BJ (cell line): ENCODE results near the gene TARBP1. TPM values are rescaled to one million over a fixed set of nuclear protein-coding genes. Genes with fewer than 3 reads are reported as not detected.
"Not testable (repeated sequence)": the region's sequence is repeated elsewhere in the genome, so short reads cannot be mapped to it uniquely, and the experiment has no call there.

ENCODE experiments used
- CTCF ChIA-PET: fragments of 350-600 bp; formaldehyde crosslinking; extraction: SDS; loops from one replicate; lab custom pipeline; 2021; ENCODE audit warnings: antibody characterized with exemption, inconsistent platforms; lab: Yijun Ruan, JAX
- POLR2A ChIA-PET: fragments of 300-600 bp; sonication (Branson Sonifier 250); formaldehyde crosslinking; extraction: SDS; loops from one replicate; lab custom pipeline; 2021; ENCODE audit warnings: antibody characterized with exemption; lab: Charles Lee
- DNase-seq: peaks from one replicate; pipeline ENCODE4 v3.0.0-alpha.2; 2011; ENCODE audit warnings: low read depth
- H3K27me3 ChIP-seq: 2 replicates; pipeline ENCODE4 v1.6.0; 2011; ENCODE audit warnings: low read length; ENCODE audit not compliant: control insufficient read depth, insufficient read depth
- H3K36me3 ChIP-seq: 2 replicates; pipeline ENCODE4 v1.5.1; 2011; ENCODE audit warnings: low read length; ENCODE audit not compliant: control insufficient read depth, insufficient read depth
- H3K4me3 ChIP-seq: 2 replicates; pipeline ENCODE4 v1.5.1; 2011; ENCODE audit warnings: low read depth, mild to moderate bottlenecking, control low read depth, low read length
- polyA plus RNA-seq: library from polyadenylated mRNA; depleted of rRNA; stranded (reverse); fragments of >200 nt; gene quantifications from 2 replicates; pipeline ENCODE4 v1.2.3, GENCODE V29; 2011
- TF ChIP-seq, protein P1 (sequence below): IDR thresholded peaks from 2 replicates; pipeline ENCODE4 v1.5.1; 2011; ENCODE audit warnings: low read depth, mild to moderate bottlenecking, control low read depth, inconsistent platforms, low read length, moderate library complexity; ENCODE audit not compliant: insufficient read depth

Gene TARBP1
- polyA plus RNA-seq, 1 experiment = 7.4 TPM

DNA sequence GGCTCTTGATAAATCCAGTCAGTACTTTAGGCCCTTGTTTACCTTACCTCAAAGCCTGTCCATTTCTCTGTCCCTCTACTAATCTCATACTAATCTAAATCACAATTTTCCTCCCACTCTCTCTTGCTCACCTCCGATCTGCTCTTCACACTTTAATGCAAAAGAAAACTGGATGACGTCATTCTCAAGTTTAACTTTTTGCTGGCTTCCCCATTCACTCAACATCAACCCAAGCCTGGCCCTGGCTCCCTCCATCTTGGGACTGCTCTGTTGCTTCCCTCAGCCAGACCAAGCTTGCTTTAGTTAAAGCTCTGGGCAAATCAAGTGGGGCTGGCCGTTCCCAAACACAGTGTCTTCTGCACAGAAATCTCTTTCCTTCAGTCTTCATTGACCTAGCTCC is 76.0 kb downstream of the TARBP1 start:
- peaks cover 1% of the 10 kb centered on the region for H3K36me3 ChIP-seq
- no peaks in the 10 kb centered on the region for H3K27me3 ChIP-seq
- TF ChIP-seq, protein P1, sequence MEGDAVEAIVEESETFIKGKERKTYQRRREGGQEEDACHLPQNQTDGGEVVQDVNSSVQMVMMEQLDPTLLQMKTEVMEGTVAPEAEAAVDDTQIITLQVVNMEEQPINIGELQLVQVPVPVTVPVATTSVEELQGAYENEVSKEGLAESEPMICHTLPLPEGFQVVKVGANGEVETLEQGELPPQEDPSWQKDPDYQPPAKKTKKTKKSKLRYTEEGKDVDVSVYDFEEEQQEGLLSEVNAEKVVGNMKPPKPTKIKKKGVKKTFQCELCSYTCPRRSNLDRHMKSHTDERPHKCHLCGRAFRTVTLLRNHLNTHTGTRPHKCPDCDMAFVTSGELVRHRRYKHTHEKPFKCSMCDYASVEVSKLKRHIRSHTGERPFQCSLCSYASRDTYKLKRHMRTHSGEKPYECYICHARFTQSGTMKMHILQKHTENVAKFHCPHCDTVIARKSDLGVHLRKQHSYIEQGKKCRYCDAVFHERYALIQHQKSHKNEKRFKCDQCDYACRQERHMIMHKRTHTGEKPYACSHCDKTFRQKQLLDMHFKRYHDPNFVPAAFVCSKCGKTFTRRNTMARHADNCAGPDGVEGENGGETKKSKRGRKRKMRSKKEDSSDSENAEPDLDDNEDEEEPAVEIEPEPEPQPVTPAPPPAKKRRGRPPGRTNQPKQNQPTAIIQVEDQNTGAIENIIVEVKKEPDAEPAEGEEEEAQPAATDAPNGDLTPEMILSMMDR = no peak
- ChIA-PET POLR2A (no interaction called here), CTCF (no interaction called here)
- no peak overlapping the region for H3K4me3 ChIP-seq
- DNase-seq = no peak

DNA sequence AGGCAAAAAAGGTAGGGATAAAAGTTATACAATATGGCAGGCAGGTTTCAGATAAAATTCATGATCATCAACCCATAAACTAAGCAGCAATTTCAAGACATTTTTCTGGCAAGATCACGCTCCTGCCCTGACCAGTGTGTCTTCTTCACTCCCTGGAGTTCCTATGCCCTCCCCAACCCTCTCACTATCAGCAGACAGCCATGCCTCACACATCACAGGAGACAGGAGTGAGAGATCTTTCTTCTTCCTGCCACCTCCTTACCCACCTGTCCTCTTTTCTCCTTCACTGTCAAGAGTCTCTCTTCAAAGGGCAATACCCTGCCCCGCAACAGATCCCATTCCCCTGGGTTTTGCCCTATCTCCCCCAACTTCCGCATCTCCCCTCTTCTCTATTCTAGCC is 77.3 kb downstream of the TARBP1 start:
- CTCF ChIA-PET = no interaction called here
- Histone ChIP-seq H3K27me3 (no peaks in the 10 kb centered on the region), H3K36me3 (peaks cover 1% of the 10 kb centered on the region), H3K4me3 (no peak overlapping the region)
- no peak for DNase-seq
- TF ChIP-seq, protein P1 = no peak
- POLR2A ChIA-PET = no interaction called here

GRCh38 chr1:234400773-234401172 is 78.2 kb downstream of the TARBP1 start:
- H3K27me3 ChIP-seq = no peaks in the 10 kb centered on the region
- peaks cover 1% of the 10 kb centered on the region for H3K36me3 ChIP-seq
- H3K4me3 ChIP-seq = no peak overlapping the region
- DNase-seq = no peak
- POLR2A ChIA-PET = no interaction called here
- TF ChIP-seq, protein P1 = no peak
- CTCF ChIA-PET = no interaction called here

- H3K4me3 ChIP-seq, H3K27me3 ChIP-seq, DNase-seq, POLR2A ChIA-PET, H3K36me3 ChIP-seq, CTCF ChIA-PET: not testable (repeated sequence)
These were observed 79.5 kb downstream of the TARBP1 start for GRCh38 chr1:234399515-234399914.

- POLR2A ChIA-PET = no interaction called here
- DNase-seq = no peak
- H3K4me3 ChIP-seq = no peak overlapping the region
- H3K36me3 ChIP-seq = no peaks in the 10 kb centered on the region
- CTCF ChIA-PET = no interaction called here
- TF ChIP-seq, protein P1 = no peak
- H3K27me3 ChIP-seq = no peaks in the 10 kb centered on the region
These were observed 80.1 kb downstream of the TARBP1 start for GRCh38 chr1:234398849-234399381.

GRCh38 chr1:234397732-234398131 is 81.2 kb downstream of the TARBP1 start:
- H3K36me3 ChIP-seq = peaks cover 2% of the 10 kb centered on the region
- ChIA-PET POLR2A (no interaction called here), CTCF (no interaction called here)
- no peak for DNase-seq
- no peak overlapping the region for H3K4me3 ChIP-seq
- H3K27me3 ChIP-seq = no peaks in the 10 kb centered on the region
- TF ChIP-seq, protein P1 = no peak
